OCI-LY3 (cell line): ENCODE results near the gene HTT.

Source experiments
- H2AFZ ChIP-seq: fragments of 200-600, 300-600 bp; shearing (Covaris generic); 2 replicates; pipeline ENCODE4 v1.6.0; 2014; ENCODE audit warnings: antibody characterized with exemption, low read depth, low read length
- H3K27ac ChIP-seq: fragments of 200-600, 300-600 bp; sonication (generic); 2 replicates; pipeline ENCODE4 v1.5.1; 2014; ENCODE audit warnings: mild to moderate bottlenecking, low read length, moderate library complexity, mixed read lengths
- H3K27me3 ChIP-seq: fragments of 200-600, 300-600 bp; sonication (generic); 2 replicates; pipeline ENCODE4 v1.6.1; 2014; ENCODE audit warnings: low read depth, low read length, mixed read lengths
- H3K36me3 ChIP-seq: fragments of 200-600, 300-600 bp; sonication (generic); replicated peaks from 2 replicates; pipeline ENCODE3; 2014; ENCODE audit warnings: low read depth, low read length, mixed read lengths
- H3K4me1 ChIP-seq: fragments of 300-600, 200-600 bp; sonication (generic); 2 replicates; pipeline ENCODE4 v1.6.1; 2014; ENCODE audit warnings: low read length, mixed read lengths
- H3K4me2 ChIP-seq: fragments of 200-600, 300-600 bp; sonication (generic); 2 replicates; pipeline ENCODE4 v1.6.1; 2014; ENCODE audit warnings: low read length, mixed read lengths
- H3K4me3 ChIP-seq: fragments of 300-600, 200-600 bp; sonication (generic); 2 replicates; pipeline ENCODE4 v1.5.1; 2014; ENCODE audit warnings: antibody characterized with exemption, mild to moderate bottlenecking, low read length, moderate library complexity
- H3K79me2 ChIP-seq: fragments of 300-600, 200-600 bp; shearing (Covaris generic); 2 replicates; pipeline ENCODE4 v1.6.1; 2014; ENCODE audit warnings: mild to moderate bottlenecking, low read length, mixed read lengths
- H3K9ac ChIP-seq: fragments of 300-600, 200-600 bp; shearing (Covaris generic); 2 replicates; pipeline ENCODE4 v1.6.0; 2014; ENCODE audit warnings: mild to moderate bottlenecking, low read length, moderate library complexity
- H3K9me3 ChIP-seq: fragments of 200-600, 300-600 bp; shearing (Covaris generic); 2 replicates; pipeline ENCODE4 v1.6.1; 2014; ENCODE audit warnings: low read length, mixed read lengths; ENCODE audit not compliant: insufficient read depth
- H4K20me1 ChIP-seq: fragments of 200-600, 300-600 bp; sonication (generic); 2 replicates; pipeline ENCODE4 v1.6.1; 2016; ENCODE audit warnings: low read length, mixed read lengths; ENCODE audit not compliant: insufficient read depth
- CTCF ChIP-seq: fragments of 200-600, 300-600 bp; sonication (generic); IDR thresholded peaks from 2 replicates; pipeline ENCODE4 v1.5.1; 2014; ENCODE audit warnings: antibody characterized with exemption, low read length, low read depth
- EZH2phosphoT487 ChIP-seq: fragments of 200-600 bp; shearing (Covaris generic); IDR thresholded peaks from 2 replicates; pipeline ENCODE4 v1.6.1; 2018; ENCODE audit warnings: antibody characterized with exemption, mixed run types, low read depth

HTT gene

GRCh38 chr4:3257103-3257555, 182.6 kb downstream of the HTT start:
- H3K9ac ChIP-seq: no peak overlapping the region
- peak overlapping the region; percentile 39 for H3K4me2 ChIP-seq
- TF ChIP-seq CTCF (no peak), EZH2phosphoT487 (no peak)
- H4K20me1 ChIP-seq: no peaks in the 10 kb centered on the region; the same call in 1 of the 2 replicates
- H3K4me3 ChIP-seq: peak overlapping the region; percentile 14; the same call in 1 of the 2 replicates
- H3K9me3 ChIP-seq: no peaks in the 10 kb centered on the region
- peaks cover 12% of the 10 kb centered on the region for H3K36me3 ChIP-seq
- no peaks in the 10 kb centered on the region for H3K27me3 ChIP-seq
- peak overlapping the region; percentile 31; the same call in 1 of the 2 replicates for H3K27ac ChIP-seq
- peaks cover 26% of the 10 kb centered on the region for H3K4me1 ChIP-seq
- no peak overlapping the region for H2AFZ ChIP-seq
- no peaks in the 10 kb centered on the region for H3K79me2 ChIP-seq

GRCh38 chr4:3257556-3258482, 183.3 kb downstream of the HTT start:
- no peak overlapping the region for H2AFZ ChIP-seq
- H3K36me3 ChIP-seq: peaks cover 12% of the 10 kb centered on the region
- peaks cover 26% of the 10 kb centered on the region for H3K4me1 ChIP-seq
- H3K79me2 ChIP-seq: no peaks in the 10 kb centered on the region
- no peak for TF ChIP-seq CTCF
- no peak for TF ChIP-seq EZH2phosphoT487
- H3K27ac ChIP-seq: peak overlapping the region; percentile 31; the same call in 1 of the 2 replicates
- peak overlapping the region; percentile 16; the same call in 1 of the 2 replicates for H3K4me3 ChIP-seq
- H3K4me2 ChIP-seq: peak overlapping the region; percentile 39
- H3K27me3 ChIP-seq: no peaks in the 10 kb centered on the region
- no peak overlapping the region for H3K9ac ChIP-seq
- no peaks in the 10 kb centered on the region for H3K9me3 ChIP-seq
- no peaks in the 10 kb centered on the region; the same call in 1 of the 2 replicates for H4K20me1 ChIP-seq

GRCh38 chr4:3261411-3262207, 187.1 kb downstream of the HTT start:
- TF ChIP-seq EZH2phosphoT487: no peak
- TF ChIP-seq CTCF: no peak
- peaks cover under 1% of the 10 kb centered on the region for H3K36me3 ChIP-seq
- H3K27ac ChIP-seq: no peak overlapping the region
- no peaks in the 10 kb centered on the region for H3K27me3 ChIP-seq
- H3K79me2 ChIP-seq: no peaks in the 10 kb centered on the region
- no peaks in the 10 kb centered on the region; the same call in 1 of the 2 replicates for H4K20me1 ChIP-seq
- no peak overlapping the region for H3K4me3 ChIP-seq
- H2AFZ ChIP-seq: no peak overlapping the region
- peaks cover 20% of the 10 kb centered on the region for H3K4me1 ChIP-seq
- H3K4me2 ChIP-seq: no peak overlapping the region
- no peak overlapping the region for H3K9ac ChIP-seq
- H3K9me3 ChIP-seq: no peaks in the 10 kb centered on the region
